Endothelial cell of umbilical vein (primary cell): ENCODE data around the gene NUP50. TPM values are rescaled to one million over a fixed set of nuclear protein-coding genes. Genes with fewer than 3 reads are reported as not detected.

Experiments used
- BruUV-seq: library from RNA; stranded (reverse); fragments of 400-500 nt; replicated peaks from 2 replicates; lab custom pipeline; 2021; lab: Mats Ljungman, UMichigan
- CTCF ChIA-PET: fragments of 300-600, 350-600 bp; sonication (Branson Sonifier 250); formaldehyde crosslinking; loops from one replicate; lab custom pipeline; 2021; ENCODE audit warnings: antibody characterized with exemption, inconsistent platforms; lab: Charles Lee
- POLR2A ChIA-PET: fragments of 300-600, 350-600 bp; sonication (Branson Sonifier 250); formaldehyde crosslinking; loops from one replicate; lab custom pipeline; 2021; ENCODE audit warnings: antibody characterized with exemption, inconsistent platforms; lab: Charles Lee
- DNase-seq: peaks from one replicate; pipeline ENCODE4 v3.0.0-alpha.2; 2011; ENCODE audit warnings: low read depth, low spot score
- FAIRE-seq: peaks from 2 replicates; lab custom pipeline; 2011; peaks lifted over from hg19 to GRCh38; lab: Jason Lieb, UNC
- H2AFZ ChIP-seq: 2 replicates; pipeline ENCODE4 v1.6.0; 2012; ENCODE audit warnings: low read depth, low read length, control low read depth, inconsistent platforms
- H3K27ac ChIP-seq: 2 replicates; pipeline ENCODE4 v1.5.1; 2011; ENCODE audit warnings: low read depth, mild to moderate bottlenecking, control low read depth, low read length, moderate library complexity; ENCODE audit not compliant: insufficient read depth
- H3K27me3 ChIP-seq, 2 experiments: 2 replicates each; pipeline versions ENCODE4 v1.6.0 to v1.6.1; 2011; ENCODE audit warnings: low read length in 2 of 2, mixed read lengths in 1 of 2; ENCODE audit not compliant: control insufficient read depth in 2 of 2, insufficient read depth in 2 of 2
- H3K36me3 ChIP-seq, 2 experiments: 2 replicates in 1 of 2; 3 replicates in 1 of 2; pipeline ENCODE4 v1.5.1; 2011; ENCODE audit warnings: low read length in 2 of 2, mild to moderate bottlenecking in 1 of 2, moderate library complexity in 1 of 2; ENCODE audit not compliant: control insufficient read depth in 2 of 2, insufficient read depth in 2 of 2; ENCODE audit errors: extremely low read depth in 1 of 2
- H3K4me1 ChIP-seq: 3 replicates; pipeline ENCODE4 v1.5.1; 2011; ENCODE audit warnings: mild to moderate bottlenecking, low read length; ENCODE audit not compliant: control insufficient read depth, insufficient read depth; ENCODE audit errors: extremely low read depth
- H3K4me2 ChIP-seq: 2 replicates; pipeline ENCODE4 v1.6.1; 2011; ENCODE audit warnings: low read length, control low read depth, mixed read lengths; ENCODE audit not compliant: insufficient read depth
- H3K4me3 ChIP-seq, 3 experiments: fragments of 200-600 bp in 1 of 3; sonication (generic), shearing (Covaris generic) in 1 of 3; replicated peaks in 1 of 3; 2 replicates each; pipeline ENCODE4 v1.5.1; 2011 to 2016; ENCODE audit warnings: control low read depth in 3 of 3, low read length in 3 of 3, mild to moderate bottlenecking in 2 of 3, inconsistent platforms in 1 of 3, low read depth in 1 of 3, moderate library complexity in 1 of 3; ENCODE audit not compliant: insufficient read depth in 1 of 3
- H3K79me2 ChIP-seq: 2 replicates; pipeline ENCODE4 v1.6.0; 2012; ENCODE audit warnings: low read length, inconsistent platforms; ENCODE audit not compliant: control insufficient read depth, insufficient read depth
- H3K9ac ChIP-seq: replicated peaks from 2 replicates; pipeline ENCODE3; 2011; ENCODE audit warnings: low read length, control low read depth; ENCODE audit not compliant: insufficient read depth; ENCODE audit errors: extremely low read depth
- H3K9me1 ChIP-seq: replicated peaks from 3 replicates; pipeline ENCODE4 v1.6.0; 2011; ENCODE audit warnings: mild to moderate bottlenecking, low read length; ENCODE audit not compliant: control insufficient read depth, insufficient read depth; ENCODE audit errors: extremely low read depth
- H3K9me3 ChIP-seq: replicated peaks from 2 replicates; pipeline ENCODE4 v1.5.1; 2012; ENCODE audit warnings: low read length, inconsistent platforms; ENCODE audit not compliant: control insufficient read depth, insufficient read depth
- H4K20me1 ChIP-seq: replicated peaks from 2 replicates; pipeline ENCODE3; 2011; ENCODE audit warnings: mild to moderate bottlenecking, low read length; ENCODE audit not compliant: control insufficient read depth, insufficient read depth; ENCODE audit errors: extremely low read depth
- EZH2 ChIP-seq: IDR thresholded peaks from 2 replicates; pipeline ENCODE4 v1.6.1; 2012; ENCODE audit warnings: borderline replicate concordance, low read depth, mild to moderate bottlenecking, moderate library complexity, low read length, inconsistent platforms; ENCODE audit not compliant: severe bottlenecking
- FOS ChIP-seq: IDR thresholded peaks from 2 replicates; pipeline ENCODE4 v1.6.1; 2011; ENCODE audit warnings: mild to moderate bottlenecking, low read length, moderate library complexity, borderline replicate concordance; ENCODE audit not compliant: insufficient read depth
- GATA2 ChIP-seq: IDR thresholded peaks from 2 replicates; pipeline ENCODE4 v1.7.0; 2011; ENCODE audit warnings: low read depth, mild to moderate bottlenecking, moderate library complexity, mixed read lengths, low read length; ENCODE audit not compliant: insufficient read length, insufficient read depth
- JUN ChIP-seq: IDR thresholded peaks from 2 replicates; pipeline ENCODE4 v1.6.1; 2011; ENCODE audit warnings: borderline replicate concordance, low read depth; ENCODE audit not compliant: insufficient read length, insufficient read depth
- MYC ChIP-seq: IDR thresholded peaks from one replicate; pipeline ENCODE4 v1.6.1; 2011; ENCODE audit warnings: mild to moderate bottlenecking, low read depth, low read length
- POLR2A ChIP-seq: IDR thresholded peaks from 2 replicates; pipeline ENCODE4 v1.6.1; 2012; ENCODE audit warnings: low read depth, mild to moderate bottlenecking, control low read depth, low read length
- POLR2AphosphoS5 ChIP-seq: IDR thresholded peaks from 2 replicates; pipeline ENCODE4 v1.6.1; 2012; ENCODE audit warnings: low read depth, mild to moderate bottlenecking, control low read depth, low read length, moderate library complexity; ENCODE audit not compliant: insufficient read depth
- dilution Hi-C: fragments of 300-500 bp; cut with MboI; formaldehyde crosslinking; loops from one replicate; pipeline ENCODE4 v1.15.0; 2019; ENCODE audit warnings: low sequenced_read_pairs; ENCODE audit not compliant: extremely low pct_ligation_motif_present
- intact Hi-C: fragments of 100-400 bp; cut with micrococcal nuclease; formaldehyde crosslinking; loops from one replicate; pipeline ENCODE4 v1.10.0; 2022
- polyA plus RNA-seq, 4 experiments: library from polyadenylated mRNA; depleted of rRNA in 3 of 4; stranded (reverse) in 3 of 4; unstranded in 1 of 4; fragments of >200 nt; gene quantifications; 2 replicates each; pipeline versions ENCODE4 v1.2.1 to v1.2.3, GENCODE V29; 2011 to 2012; ENCODE audit warnings: missing spikeins in 1 of 4
- total RNA-seq: library from RNA; stranded (reverse); gene quantifications from 2 replicates; pipeline ENCODE4 v1.2.3, GENCODE V29; 2021
- TF ChIP-seq, protein P1 (sequence below), 2 donors: IDR thresholded peaks; 1 replicate in 1 of 2; 2 replicates in 1 of 2; pipeline ENCODE4 v1.5.1; 2011; ENCODE audit warnings: low read length in 2 of 2, mild to moderate bottlenecking in 2 of 2, moderate library complexity in 2 of 2, control low read depth in 1 of 2, inconsistent platforms in 1 of 2, low read depth in 1 of 2; ENCODE audit not compliant: insufficient read depth in 1 of 2; ENCODE audit errors: extremely low read depth in 1 of 2
- TF ChIP-seq, protein P2 (sequence below): IDR thresholded peaks from 2 replicates; pipeline ENCODE4 v1.6.1; 2011; ENCODE audit not compliant: insufficient read depth, insufficient read length

The NUP50 gene
- total and polyA plus RNA-seq, 2 donors (not counting 3 experiments of a cell fraction or from before 2014, with no cell fraction given) = 12.4 to 90.9 TPM

DNA sequence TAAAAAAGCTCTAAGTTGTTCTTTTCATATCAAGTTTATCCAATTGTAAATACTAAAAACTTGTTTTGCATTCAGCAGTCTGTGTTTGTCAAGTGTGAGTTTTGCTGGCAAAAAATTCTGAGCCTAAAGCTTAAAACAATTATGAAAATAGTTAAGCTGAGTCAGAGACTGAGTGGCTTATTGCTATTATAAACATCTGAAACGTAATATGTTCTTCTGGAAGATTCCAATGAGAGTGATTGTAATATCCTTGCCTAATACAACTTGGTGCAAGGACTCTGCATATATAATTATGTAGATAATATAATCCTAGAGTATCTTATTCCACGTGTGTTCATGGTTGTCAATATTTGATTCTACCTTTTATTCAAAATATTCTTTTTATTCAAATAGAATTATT is 14.1 kb upstream of the NUP50 start:
- Histone ChIP-seq H3K79me2 (peaks cover 4% of the 10 kb centered on the region), H3K9me3 (no peaks in the 10 kb centered on the region), H3K9me1 (no peaks in the 10 kb centered on the region), H3K4me1 (peaks cover 9% of the 10 kb centered on the region), H3K9ac (no peak overlapping the region), H3K27ac (no peak overlapping the region), H3K4me2 (no peak overlapping the region), H2AFZ (no peak overlapping the region), H3K4me3 (no peak overlapping the region), H3K36me3 (no peaks in the 10 kb centered on the region), H3K27me3 (no peaks in the 10 kb centered on the region), H4K20me1 (no peaks in the 10 kb centered on the region)
- POLR2A ChIA-PET = interaction anchor here (1.6 kb wide), 1 partner anchor 10 kb away, joined by 4 read pairs; no protein-coding TSS in a partner anchor
- CTCF ChIA-PET = interaction anchor here (0.9 to 1.7 kb wide), 3 partner anchors 10 to 97 kb away, joined by 3 to 5 read pairs (median 3); partner anchors contain the start of gene NUP50
- dilution Hi-C loops (no loop called here), intact Hi-C loops (no loop called here)
- no peak for TF ChIP-seq MYC
- FAIRE-seq = no peak
- BruUV-seq = no TSS peak
- DNase-seq = no peak

DNA sequence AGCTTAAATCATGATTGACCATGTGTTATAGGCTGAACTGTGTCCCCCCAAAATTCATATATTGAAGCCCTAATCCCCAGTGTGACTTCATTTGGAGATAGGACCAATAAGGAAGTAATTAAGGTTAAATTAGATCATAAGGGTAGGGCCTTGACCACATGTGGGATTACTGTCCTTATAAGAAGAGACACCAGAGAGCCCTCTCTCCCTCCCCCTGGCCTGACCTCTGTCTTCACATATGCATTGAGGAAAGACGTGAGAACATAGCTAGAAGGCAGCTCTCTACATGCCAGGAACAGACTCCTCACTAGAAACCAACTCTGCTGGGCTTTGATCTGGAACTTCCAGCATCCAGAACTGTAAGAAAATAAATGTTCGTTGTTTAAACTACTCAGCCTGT is 13.6 kb upstream of the NUP50 start:
- H3K36me3 ChIP-seq = no peaks in the 10 kb centered on the region
- H4K20me1 ChIP-seq = no peaks in the 10 kb centered on the region
- no peaks in the 10 kb centered on the region for H3K9me3 ChIP-seq
- no peak overlapping the region for H3K9ac ChIP-seq
- peaks cover 4% of the 10 kb centered on the region for H3K79me2 ChIP-seq
- dilution Hi-C loops (no loop called here), intact Hi-C loops (no loop called here)
- no peak overlapping the region for H3K27ac ChIP-seq
- CTCF ChIA-PET = interaction anchor here (1.7 kb wide), 1 partner anchor 9 kb away, joined by 5 read pairs; no protein-coding TSS in a partner anchor
- no peak for TF ChIP-seq MYC
- no peak for TF ChIP-seq GATA2
- no peak for TF ChIP-seq FOS
- no peak for TF ChIP-seq POLR2A
- no peak for TF ChIP-seq POLR2AphosphoS5
- TF ChIP-seq, protein P1, sequence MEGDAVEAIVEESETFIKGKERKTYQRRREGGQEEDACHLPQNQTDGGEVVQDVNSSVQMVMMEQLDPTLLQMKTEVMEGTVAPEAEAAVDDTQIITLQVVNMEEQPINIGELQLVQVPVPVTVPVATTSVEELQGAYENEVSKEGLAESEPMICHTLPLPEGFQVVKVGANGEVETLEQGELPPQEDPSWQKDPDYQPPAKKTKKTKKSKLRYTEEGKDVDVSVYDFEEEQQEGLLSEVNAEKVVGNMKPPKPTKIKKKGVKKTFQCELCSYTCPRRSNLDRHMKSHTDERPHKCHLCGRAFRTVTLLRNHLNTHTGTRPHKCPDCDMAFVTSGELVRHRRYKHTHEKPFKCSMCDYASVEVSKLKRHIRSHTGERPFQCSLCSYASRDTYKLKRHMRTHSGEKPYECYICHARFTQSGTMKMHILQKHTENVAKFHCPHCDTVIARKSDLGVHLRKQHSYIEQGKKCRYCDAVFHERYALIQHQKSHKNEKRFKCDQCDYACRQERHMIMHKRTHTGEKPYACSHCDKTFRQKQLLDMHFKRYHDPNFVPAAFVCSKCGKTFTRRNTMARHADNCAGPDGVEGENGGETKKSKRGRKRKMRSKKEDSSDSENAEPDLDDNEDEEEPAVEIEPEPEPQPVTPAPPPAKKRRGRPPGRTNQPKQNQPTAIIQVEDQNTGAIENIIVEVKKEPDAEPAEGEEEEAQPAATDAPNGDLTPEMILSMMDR (IDR thresholded peaks at IDR 0.05; ENCODE audit: extremely low read depth in 1 of 2, insufficient read depth in 1 of 2, low read depth in 1 of 2, low read length in 2 of 2) = no peak
- no peak for TF ChIP-seq EZH2
- TF ChIP-seq JUN = no peak
- TF ChIP-seq, protein P2, sequence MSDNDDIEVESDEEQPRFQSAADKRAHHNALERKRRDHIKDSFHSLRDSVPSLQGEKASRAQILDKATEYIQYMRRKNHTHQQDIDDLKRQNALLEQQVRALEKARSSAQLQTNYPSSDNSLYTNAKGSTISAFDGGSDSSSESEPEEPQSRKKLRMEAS = no peak
- POLR2A ChIA-PET = interaction anchor here (1.6 kb wide), 1 partner anchor 9 kb away, joined by 4 read pairs; no protein-coding TSS in a partner anchor
- H3K4me1 ChIP-seq = peaks cover 14% of the 10 kb centered on the region
- no peaks in the 10 kb centered on the region for H3K27me3 ChIP-seq
- H3K4me3 ChIP-seq = no peak overlapping the region
- no peak overlapping the region for H2AFZ ChIP-seq
- FAIRE-seq (no peak), DNase-seq (no peak)
- no TSS peak for BruUV-seq
- H3K9me1 ChIP-seq = no peaks in the 10 kb centered on the region
- no peak overlapping the region for H3K4me2 ChIP-seq
